Activated naive CD4-positive, alpha-beta T cell treated with Interleukin-2 at 50 U/mL for 16 hours (primary cell): ENCODE data around the gene ANXA8L1.
"Not testable (repeated sequence)": the region's sequence is repeated elsewhere in the genome, so short reads cannot be mapped to it uniquely, and the experiment has no call there.

Experiments used
- DNase-seq: peaks from one replicate; pipeline ENCODE4 v3.0.0-alpha.2; 2020

Gene ANXA8L1

GRCh38 chr10:46398212-46398886 is 22.8 kb downstream of the ANXA8L1 start:
- DNase-seq = not testable (repeated sequence)

GRCh38 chr10:46409556-46409955 is 34.0 kb downstream of the ANXA8L1 start:
- DNase-seq = not testable (repeated sequence)

- not testable (repeated sequence) for DNase-seq
Observed at GRCh38 chr10:46411123-46411522, 35.5 kb downstream of the ANXA8L1 start.

- DNase-seq = not testable (repeated sequence)
Observed at GRCh38 chr10:46412665-46413064, 37.1 kb downstream of the ANXA8L1 start.

- not testable (repeated sequence) for DNase-seq
Observed at GRCh38 chr10:46415291-46415690, 39.7 kb downstream of the ANXA8L1 start.

- not testable (repeated sequence) for DNase-seq
Observed at GRCh38 chr10:46418283-46418682, 42.7 kb downstream of the ANXA8L1 start.

- not testable (repeated sequence) for DNase-seq
Observed at GRCh38 chr10:46419570-46420379, 44.2 kb downstream of the ANXA8L1 start.

- not testable (repeated sequence) for DNase-seq
Observed at GRCh38 chr10:46423550-46423949, 48.0 kb downstream of the ANXA8L1 start.

GRCh38 chr10:46440942-46441341 is 65.4 kb downstream of the ANXA8L1 start:
- DNase-seq = not testable (repeated sequence)
